Liver (tissue), 3 donors: ENCODE measurements around the gene SPATS2L.

Experiments
- CTCF ChIP-seq: fragments of 150-350 bp; IDR thresholded peaks from 2 replicates; pipeline ENCODE4 v1.5.1; 2017; ENCODE audit warnings: improper control_type of control experiment, low read depth, low read length; ENCODE audit not compliant: missing input control
- EGR1 ChIP-seq, 2 donors: IDR thresholded peaks; 2 replicates each; pipeline ENCODE4 v1.6.1; 2016 to 2018; ENCODE audit warnings: antibody characterized with exemption in 2 of 2, low read depth in 2 of 2
- GABPA ChIP-seq, 2 donors: IDR thresholded peaks in 1 of 2; conservative IDR thresholded peaks in 1 of 2; 2 replicates each; pipeline ENCODE4 v1.6.1; 2016; ENCODE audit warnings: antibody characterized with exemption in 2 of 2, mild to moderate bottlenecking in 1 of 2, moderate library complexity in 1 of 2
- MAX ChIP-seq: IDR thresholded peaks from 2 replicates; pipeline ENCODE4 v1.6.1; 2016; ENCODE audit warnings: antibody characterized with exemption
- NR2F2 ChIP-seq: IDR thresholded peaks from 2 replicates; pipeline ENCODE4 v1.6.1; 2016; ENCODE audit warnings: antibody characterized with exemption
- RAD21 ChIP-seq, 2 donors: IDR thresholded peaks; 2 replicates each; pipeline ENCODE4 v1.6.1; 2016; ENCODE audit warnings: antibody characterized with exemption in 2 of 2, mild to moderate bottlenecking in 2 of 2
- RXRA ChIP-seq, 2 donors: IDR thresholded peaks; 2 replicates each; pipeline ENCODE4 v1.6.1; 2017 to 2018; ENCODE audit warnings: antibody characterized with exemption in 2 of 2, mild to moderate bottlenecking in 1 of 2
- TAF1 ChIP-seq: conservative IDR thresholded peaks from 2 replicates; pipeline ENCODE4 v1.6.1; 2016; ENCODE audit warnings: antibody characterized with exemption, mild to moderate bottlenecking
- ZBTB33 ChIP-seq: IDR thresholded peaks from 2 replicates; pipeline ENCODE4 v1.6.1; 2016; ENCODE audit warnings: antibody characterized with exemption
- TF ChIP-seq, protein P1 (sequence below): IDR thresholded peaks from 2 replicates; pipeline ENCODE4 v1.6.1; 2016; ENCODE audit warnings: antibody characterized with exemption, mild to moderate bottlenecking
- donor health status: healthy.
- donor health status: healthy.

GRCh38 chr2:200340508-200341224 is 34.2 kb downstream of the SPATS2L start:
- TF ChIP-seq CTCF = no peak
- no peak for TF ChIP-seq GABPA (IDR thresholded peaks at IDR 0.05 in 1 of 2, conservative IDR thresholded peaks at IDR 0.05 in 1 of 2)
- TF ChIP-seq MAX = no peak
- TF ChIP-seq, protein P1, sequence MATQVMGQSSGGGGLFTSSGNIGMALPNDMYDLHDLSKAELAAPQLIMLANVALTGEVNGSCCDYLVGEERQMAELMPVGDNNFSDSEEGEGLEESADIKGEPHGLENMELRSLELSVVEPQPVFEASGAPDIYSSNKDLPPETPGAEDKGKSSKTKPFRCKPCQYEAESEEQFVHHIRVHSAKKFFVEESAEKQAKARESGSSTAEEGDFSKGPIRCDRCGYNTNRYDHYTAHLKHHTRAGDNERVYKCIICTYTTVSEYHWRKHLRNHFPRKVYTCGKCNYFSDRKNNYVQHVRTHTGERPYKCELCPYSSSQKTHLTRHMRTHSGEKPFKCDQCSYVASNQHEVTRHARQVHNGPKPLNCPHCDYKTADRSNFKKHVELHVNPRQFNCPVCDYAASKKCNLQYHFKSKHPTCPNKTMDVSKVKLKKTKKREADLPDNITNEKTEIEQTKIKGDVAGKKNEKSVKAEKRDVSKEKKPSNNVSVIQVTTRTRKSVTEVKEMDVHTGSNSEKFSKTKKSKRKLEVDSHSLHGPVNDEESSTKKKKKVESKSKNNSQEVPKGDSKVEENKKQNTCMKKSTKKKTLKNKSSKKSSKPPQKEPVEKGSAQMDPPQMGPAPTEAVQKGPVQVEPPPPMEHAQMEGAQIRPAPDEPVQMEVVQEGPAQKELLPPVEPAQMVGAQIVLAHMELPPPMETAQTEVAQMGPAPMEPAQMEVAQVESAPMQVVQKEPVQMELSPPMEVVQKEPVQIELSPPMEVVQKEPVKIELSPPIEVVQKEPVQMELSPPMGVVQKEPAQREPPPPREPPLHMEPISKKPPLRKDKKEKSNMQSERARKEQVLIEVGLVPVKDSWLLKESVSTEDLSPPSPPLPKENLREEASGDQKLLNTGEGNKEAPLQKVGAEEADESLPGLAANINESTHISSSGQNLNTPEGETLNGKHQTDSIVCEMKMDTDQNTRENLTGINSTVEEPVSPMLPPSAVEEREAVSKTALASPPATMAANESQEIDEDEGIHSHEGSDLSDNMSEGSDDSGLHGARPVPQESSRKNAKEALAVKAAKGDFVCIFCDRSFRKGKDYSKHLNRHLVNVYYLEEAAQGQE = no peak
- TF ChIP-seq ZBTB33 = no peak
- no peak for TF ChIP-seq RAD21 (IDR thresholded peaks at IDR 0.05)
- no peak for TF ChIP-seq TAF1
- no peak for TF ChIP-seq RXRA (IDR thresholded peaks at IDR 0.05)
- peak; percentile 8 for TF ChIP-seq NR2F2
- TF ChIP-seq EGR1 (IDR thresholded peaks at IDR 0.05; ENCODE audit: low read depth in 2 of 2) = no peak
